Trophoblast cell (in vitro differentiated cells and primary cell): Measurements from ENCODE around the gene TMSB4X.
A peak's percentile ranks its signal among the peaks of the same experiment; 100 is the strongest.

Experiments
- DNase-seq, 2 donors: peaks; one replicate each; pipeline ENCODE4 v3.0.0-alpha.2; 2016
- H2AFZ ChIP-seq: 2 replicates; pipeline ENCODE4 v1.6.1; 2013; ENCODE audit warnings: low read length, moderate library complexity, mild to moderate bottlenecking; ENCODE audit not compliant: insufficient read depth, poor library complexity
- H2AK5ac ChIP-seq: 2 replicates; pipeline ENCODE4 v1.6.1; 2013; ENCODE audit warnings: mild to moderate bottlenecking, low read length
- H2BK120ac ChIP-seq: 2 replicates; pipeline ENCODE4 v1.6.1; 2013; ENCODE audit warnings: low read length, mild to moderate bottlenecking, moderate library complexity; ENCODE audit not compliant: insufficient read depth, poor library complexity
- H2BK12ac ChIP-seq: 2 replicates; pipeline ENCODE4 v1.6.1; 2013; ENCODE audit warnings: mild to moderate bottlenecking, low read length, moderate library complexity
- H2BK5ac ChIP-seq: 2 replicates; pipeline ENCODE4 v1.6.1; 2013; ENCODE audit warnings: low read length, low read depth, moderate library complexity, mild to moderate bottlenecking; ENCODE audit not compliant: poor library complexity
- H3K14ac ChIP-seq: 2 replicates; pipeline ENCODE4 v1.6.1; 2013; ENCODE audit warnings: mild to moderate bottlenecking, low read length
- H3K18ac ChIP-seq: 2 replicates; pipeline ENCODE4 v1.6.1; 2013; ENCODE audit warnings: mild to moderate bottlenecking, low read length
- H3K23ac ChIP-seq: 2 replicates; pipeline ENCODE4 v1.6.1; 2013; ENCODE audit warnings: low read length
- H3K27ac ChIP-seq: 2 replicates; pipeline ENCODE4 v1.5.1; 2013; ENCODE audit warnings: low read depth, mild to moderate bottlenecking, inconsistent platforms, low read length, moderate library complexity
- H3K27me3 ChIP-seq: 2 replicates; pipeline ENCODE4 v1.6.1; 2013; ENCODE audit warnings: inconsistent platforms, mild to moderate bottlenecking, low read length, moderate library complexity; ENCODE audit not compliant: insufficient read depth
- H3K36me3 ChIP-seq, 2 experiments: 1 replicate in 1 of 2; 2 replicates in 1 of 2; pipeline ENCODE4 v1.6.1; 2013; ENCODE audit warnings: low read length in 2 of 2, mild to moderate bottlenecking in 2 of 2, moderate library complexity in 1 of 2; ENCODE audit not compliant: insufficient read depth in 2 of 2, control insufficient read depth in 1 of 2
- H3K4ac ChIP-seq: 2 replicates; pipeline ENCODE4 v1.6.1; 2013; ENCODE audit warnings: low read depth, mild to moderate bottlenecking, low read length, moderate library complexity
- H3K4me1 ChIP-seq, 2 experiments: 1 replicate in 1 of 2; 2 replicates in 1 of 2; pipeline ENCODE4 v1.6.1; 2013; ENCODE audit warnings: low read length in 2 of 2, mild to moderate bottlenecking in 2 of 2, moderate library complexity in 1 of 2; ENCODE audit not compliant: insufficient read depth in 2 of 2, control insufficient read depth in 1 of 2
- H3K4me2 ChIP-seq: 2 replicates; pipeline ENCODE4 v1.6.1; 2013; ENCODE audit warnings: inconsistent platforms, mild to moderate bottlenecking, low read length, moderate library complexity
- H3K4me3 ChIP-seq: 2 replicates; pipeline ENCODE4 v1.5.1; 2013; ENCODE audit warnings: mild to moderate bottlenecking, low read depth, low read length, inconsistent platforms
- H3K79me1 ChIP-seq: one replicate; pipeline ENCODE4 v1.6.1; 2013; ENCODE audit warnings: low read length
- H3K79me2 ChIP-seq: 2 replicates; pipeline ENCODE4 v1.6.1; 2013; ENCODE audit warnings: low read length, mild to moderate bottlenecking; ENCODE audit not compliant: control insufficient read depth, insufficient read depth, poor library complexity
- H3K9ac ChIP-seq: 2 replicates; pipeline ENCODE4 v1.6.1; 2013; ENCODE audit warnings: mild to moderate bottlenecking, low read length
- H3K9me3 ChIP-seq: 2 replicates; pipeline ENCODE4 v1.6.1; 2013; ENCODE audit warnings: low read depth, mild to moderate bottlenecking, control low read depth, inconsistent platforms, low read length; ENCODE audit not compliant: insufficient read depth
- H4K12ac ChIP-seq: 2 replicates; pipeline ENCODE4 v1.6.1; 2013; ENCODE audit warnings: low read depth, mild to moderate bottlenecking, low read length, moderate library complexity
- H4K8ac ChIP-seq: 2 replicates; pipeline ENCODE4 v1.6.1; 2013; ENCODE audit warnings: low read depth, mild to moderate bottlenecking, low read length, moderate library complexity
- H4K91ac ChIP-seq: one replicate; pipeline ENCODE4 v1.6.1; 2013; ENCODE audit warnings: low read depth, mild to moderate bottlenecking, low read length, moderate library complexity
- WGBS: extraction: QIAGEN DNeasy Blood & Tissue Kit; methylation state at CpG from one replicate; pipeline ENCODE4 v1.1.7; 2013; ENCODE audit warnings: missing lambda C conversion rate; ENCODE audit not compliant: insufficient read length, insufficient coverage; ENCODE audit errors: extremely low coverage; 5-methylcytosine and 5-hydroxymethylcytosine counted together

Gene TMSB4X

GRCh38 chrX:12988797-12989196 is 13.9 kb downstream of the TMSB4X start:
- no peaks in the 10 kb centered on the region for H3K27me3 ChIP-seq
- H3K14ac ChIP-seq = no peak overlapping the region
- H3K4me1 ChIP-seq = peaks cover 0 to 2% of the 10 kb centered on the region in 2 experiments
- no peak overlapping the region for H2BK120ac ChIP-seq
- H3K27ac ChIP-seq = no peak overlapping the region
- H3K9ac ChIP-seq = no peak overlapping the region
- no peak overlapping the region for H2AK5ac ChIP-seq
- no peaks in the 10 kb centered on the region for H3K9me3 ChIP-seq
- H2BK12ac ChIP-seq = no peak overlapping the region
- H3K18ac ChIP-seq = no peak overlapping the region
- H2AFZ ChIP-seq = no peak overlapping the region
- no peak overlapping the region for H3K23ac ChIP-seq
- no peaks in the 10 kb centered on the region for H3K79me1 ChIP-seq
- no peak overlapping the region for H4K8ac ChIP-seq
- no peak overlapping the region for H3K4me3 ChIP-seq
- no peak overlapping the region for H2BK5ac ChIP-seq
- whole genome bisulfite sequencing = no CpG with 5 or more reads among the region's 7 CpGs
- peak in 1 of 2 donors; percentile 38 for DNase-seq
- no peak overlapping the region for H4K91ac ChIP-seq
- no peaks in the 10 kb centered on the region for H3K79me2 ChIP-seq
- no peak overlapping the region for H3K4ac ChIP-seq
- no peaks in the 10 kb centered on the region for H3K36me3 ChIP-seq
- H3K4me2 ChIP-seq = no peak overlapping the region
- H4K12ac ChIP-seq = no peak overlapping the region

GRCh38 chrX:12989461-12989860 is 14.6 kb downstream of the TMSB4X start:
- WGBS = no CpG with 5 or more reads among the region's 3 CpGs
- Histone ChIP-seq H2AK5ac (no peak overlapping the region), H4K91ac (no peak overlapping the region), H2BK5ac (no peak overlapping the region), H2BK12ac (no peak overlapping the region), H3K79me1 (no peaks in the 10 kb centered on the region), H3K9me3 (no peaks in the 10 kb centered on the region), H3K4me3 (no peak overlapping the region), H3K4ac (no peak overlapping the region), H3K14ac (no peak overlapping the region), H3K4me1 (peaks cover 0 to 2% of the 10 kb centered on the region in 2 experiments), H4K12ac (no peak overlapping the region), H3K23ac (no peak overlapping the region), H3K79me2 (no peaks in the 10 kb centered on the region), H2BK120ac (no peak overlapping the region), H3K36me3 (no peaks in the 10 kb centered on the region), H3K4me2 (no peak overlapping the region), H3K27me3 (no peaks in the 10 kb centered on the region), H3K9ac (no peak overlapping the region), H3K27ac (no peak overlapping the region), H4K8ac (no peak overlapping the region), H2AFZ (no peak overlapping the region), H3K18ac (no peak overlapping the region)
- DNase-seq = no peak

DNA sequence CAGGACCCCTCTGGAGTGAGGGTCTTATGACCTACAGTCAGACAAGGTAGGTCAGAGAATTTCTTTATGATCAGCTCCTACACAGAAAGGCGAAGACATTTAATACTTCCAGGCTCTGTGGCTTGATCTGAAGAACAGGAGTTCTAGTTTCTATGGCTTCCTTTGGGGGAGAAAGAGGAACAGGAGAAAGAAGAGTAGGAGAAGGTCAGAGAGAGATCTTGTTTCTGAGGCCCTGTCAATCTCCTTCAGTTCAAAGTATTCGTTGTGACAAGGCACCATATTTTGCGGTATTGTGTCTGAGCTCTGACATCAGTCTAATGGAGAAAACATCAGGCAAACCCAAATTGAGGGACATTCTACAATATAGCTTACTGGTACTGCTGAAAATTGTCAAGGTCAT is 16.7 kb downstream of the TMSB4X start:
- H3K9ac ChIP-seq = no peak overlapping the region
- peaks cover 0 to 2% of the 10 kb centered on the region in 2 experiments for H3K4me1 ChIP-seq
- no peak overlapping the region for H3K14ac ChIP-seq
- no peaks in the 10 kb centered on the region for H3K79me1 ChIP-seq
- no peak overlapping the region for H2BK5ac ChIP-seq
- H3K36me3 ChIP-seq = no peaks in the 10 kb centered on the region
- H3K4me3 ChIP-seq = no peak overlapping the region
- no peaks in the 10 kb centered on the region for H3K27me3 ChIP-seq
- H4K8ac ChIP-seq = no peak overlapping the region
- no peak overlapping the region for H2AK5ac ChIP-seq
- H4K91ac ChIP-seq = no peak overlapping the region
- H3K27ac ChIP-seq = no peak overlapping the region
- no peak overlapping the region for H2BK12ac ChIP-seq
- H3K4me2 ChIP-seq = no peak overlapping the region
- H2AFZ ChIP-seq = no peak overlapping the region
- H3K9me3 ChIP-seq = no peaks in the 10 kb centered on the region
- no peak overlapping the region for H3K4ac ChIP-seq
- no CpG with 5 or more reads among the region's 3 CpGs for WGBS
- no peaks in the 10 kb centered on the region for H3K79me2 ChIP-seq
- H2BK120ac ChIP-seq = no peak overlapping the region
- DNase-seq = no peak
- no peak overlapping the region for H3K18ac ChIP-seq
- H4K12ac ChIP-seq = no peak overlapping the region
- no peak overlapping the region for H3K23ac ChIP-seq

DNA sequence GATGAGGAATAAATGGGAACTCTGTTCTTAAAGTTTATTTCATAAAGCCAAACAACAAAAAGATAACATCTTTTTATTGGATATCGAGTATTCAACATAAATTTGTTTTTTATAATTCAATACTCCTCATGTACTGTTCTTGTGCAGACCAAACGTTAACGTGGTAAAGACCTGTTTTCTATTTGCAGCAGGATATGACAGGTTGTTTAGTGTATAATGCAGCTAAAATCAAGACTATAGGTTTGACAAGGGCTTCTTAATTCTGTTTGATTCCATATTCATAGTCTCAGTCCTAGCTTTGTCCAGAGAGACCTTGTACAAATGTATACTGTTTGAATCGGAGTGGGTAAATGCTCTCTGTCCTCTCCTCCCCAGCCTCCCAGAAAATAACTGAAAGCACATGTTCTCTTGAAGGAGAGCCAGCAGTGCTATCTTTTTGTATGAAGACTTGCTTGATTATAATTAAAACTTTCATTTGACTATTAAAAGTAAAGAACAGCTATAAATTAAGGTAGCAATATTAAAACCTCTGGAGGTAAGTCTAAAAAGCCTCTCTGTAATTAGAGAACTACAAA is 17.7 kb downstream of the TMSB4X start:
- Histone ChIP-seq H4K91ac (no peak overlapping the region), H2BK12ac (no peak overlapping the region), H3K36me3 (no peaks in the 10 kb centered on the region), H3K18ac (no peak overlapping the region), H3K4me1 (peaks cover 0 to 2% of the 10 kb centered on the region in 2 experiments), H3K27me3 (no peaks in the 10 kb centered on the region), H2AK5ac (no peak overlapping the region), H3K4me2 (no peak overlapping the region), H4K12ac (no peak overlapping the region), H2AFZ (no peak overlapping the region), H3K4ac (no peak overlapping the region), H3K9ac (no peak overlapping the region), H3K79me2 (no peaks in the 10 kb centered on the region), H3K9me3 (no peaks in the 10 kb centered on the region), H4K8ac (no peak overlapping the region), H2BK5ac (no peak overlapping the region), H3K23ac (no peak overlapping the region), H3K79me1 (no peaks in the 10 kb centered on the region), H3K14ac (no peak overlapping the region), H2BK120ac (no peak overlapping the region), H3K4me3 (no peak overlapping the region), H3K27ac (no peak overlapping the region)
- WGBS = no CpG with 5 or more reads among the region's 4 CpGs
- no peak for DNase-seq
